LHCN-M2 (cell line): Measurements from ENCODE around the gene PCDHGA10. TPM values are rescaled to one million over a fixed set of nuclear protein-coding genes. Genes with fewer than 3 reads are reported as not detected.
"Not testable (repeated sequence)": the region's sequence is repeated elsewhere in the genome, so short reads cannot be mapped to it uniquely, and the experiment has no call there.

Experiments
- DNase-seq: peaks from one replicate; pipeline ENCODE4 v3.0.0-alpha.2; 2012; ENCODE audit warnings: low read depth
- total RNA-seq: library from RNA; depleted of rRNA; stranded (reverse); fragments of >200 nt; gene quantifications from 2 replicates; pipeline ENCODE4 v1.2.3, GENCODE V29; 2014

The PCDHGA10 gene
- total RNA-seq, 1 experiment from 2014 or later, result 21.4 TPM

DNA sequence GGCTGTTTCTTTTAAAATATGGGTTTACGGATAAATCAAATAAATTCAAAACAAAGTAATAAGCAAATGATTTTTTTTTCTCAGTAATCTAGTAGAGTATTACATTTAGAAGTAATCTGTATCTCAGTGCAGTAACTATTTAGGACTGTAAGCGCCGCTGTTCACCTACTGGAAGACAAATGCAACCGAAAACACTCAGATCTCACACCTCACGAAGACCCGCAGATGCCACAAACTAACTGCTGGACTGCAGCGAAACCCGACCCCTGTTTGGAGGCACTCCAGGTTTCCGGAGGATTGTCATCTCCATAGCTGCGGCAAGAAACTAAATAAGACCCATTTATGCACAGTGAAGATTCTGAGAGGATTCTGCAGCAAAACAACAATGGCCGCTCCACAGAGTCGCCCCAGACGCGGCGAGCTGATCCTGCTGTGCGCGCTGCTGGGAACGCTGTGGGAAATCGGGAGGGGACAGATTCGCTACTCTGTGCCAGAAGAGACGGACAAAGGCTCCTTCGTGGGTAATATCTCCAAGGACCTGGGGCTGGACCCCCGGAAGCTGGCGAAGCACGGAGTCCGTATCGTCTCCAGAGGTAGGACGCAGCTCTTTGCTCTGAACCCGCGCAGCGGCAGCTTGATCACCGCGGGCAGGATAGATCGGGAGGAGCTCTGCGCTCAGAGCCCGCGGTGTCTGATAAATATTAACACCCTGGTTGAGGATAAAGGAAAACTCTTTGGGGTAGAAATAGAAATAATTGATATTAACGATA lies 20.2 kb upstream of the PCDHGA10 start, which contains the start of gene PCDHGA8:
TSS of gene PCDHGA8 (plus strand) at position 205 of the 770 bp plus-strand sequence. CDS start at position 386, 181 bp downstream.
- DNase-seq, result peak; percentile 20

DNA sequence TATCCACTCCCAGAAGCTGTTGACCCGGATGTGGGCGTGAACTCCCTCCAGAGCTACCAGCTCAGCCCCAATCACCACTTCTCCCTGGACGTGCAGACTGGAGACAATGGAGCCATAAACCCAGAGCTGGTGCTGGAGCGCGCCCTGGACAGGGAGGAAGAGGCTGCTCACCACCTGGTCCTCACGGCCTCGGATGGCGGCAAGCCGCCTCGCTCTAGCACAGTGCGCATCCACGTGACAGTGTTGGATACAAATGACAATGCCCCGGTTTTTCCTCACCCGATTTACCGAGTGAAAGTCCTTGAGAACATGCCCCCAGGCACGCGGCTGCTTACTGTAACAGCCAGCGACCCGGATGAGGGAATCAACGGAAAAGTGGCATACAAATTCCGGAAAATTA lies 19.5 kb upstream of the PCDHGA10 start:
- no peak for DNase-seq

DNA sequence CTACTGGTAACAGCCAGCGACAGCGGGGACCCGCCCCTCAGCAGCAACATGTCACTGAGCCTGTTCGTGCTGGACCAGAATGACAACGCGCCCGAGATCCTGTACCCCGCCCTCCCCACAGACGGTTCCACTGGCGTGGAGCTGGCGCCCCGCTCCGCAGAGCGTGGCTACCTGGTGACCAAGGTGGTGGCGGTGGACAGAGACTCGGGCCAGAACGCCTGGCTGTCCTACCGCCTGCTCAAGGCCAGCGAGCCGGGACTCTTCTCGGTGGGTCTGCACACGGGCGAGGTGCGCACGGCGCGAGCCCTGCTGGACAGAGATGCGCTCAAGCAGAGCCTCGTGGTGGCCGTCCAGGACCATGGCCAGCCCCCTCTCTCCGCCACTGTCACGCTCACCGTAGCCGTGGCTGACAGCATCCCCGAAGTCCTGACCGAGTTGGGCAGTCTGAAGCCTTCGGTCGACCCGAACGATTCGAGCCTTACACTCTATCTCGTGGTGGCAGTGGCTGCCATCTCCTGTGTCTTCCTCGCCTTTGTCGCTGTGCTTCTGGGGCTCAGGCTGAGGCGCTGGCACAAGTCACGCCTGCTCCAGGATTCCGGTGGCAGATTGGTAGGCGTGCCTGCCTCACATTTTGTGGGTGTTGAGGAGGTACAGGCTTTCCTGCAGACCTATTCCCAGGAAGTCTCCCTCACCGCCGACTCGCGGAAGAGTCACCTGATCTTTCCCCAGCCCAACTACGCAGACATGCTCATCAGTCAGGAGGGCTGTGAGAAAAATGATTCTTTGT lies 18.2 kb upstream of the PCDHGA10 start:
- not testable (repeated sequence) for DNase-seq

DNA sequence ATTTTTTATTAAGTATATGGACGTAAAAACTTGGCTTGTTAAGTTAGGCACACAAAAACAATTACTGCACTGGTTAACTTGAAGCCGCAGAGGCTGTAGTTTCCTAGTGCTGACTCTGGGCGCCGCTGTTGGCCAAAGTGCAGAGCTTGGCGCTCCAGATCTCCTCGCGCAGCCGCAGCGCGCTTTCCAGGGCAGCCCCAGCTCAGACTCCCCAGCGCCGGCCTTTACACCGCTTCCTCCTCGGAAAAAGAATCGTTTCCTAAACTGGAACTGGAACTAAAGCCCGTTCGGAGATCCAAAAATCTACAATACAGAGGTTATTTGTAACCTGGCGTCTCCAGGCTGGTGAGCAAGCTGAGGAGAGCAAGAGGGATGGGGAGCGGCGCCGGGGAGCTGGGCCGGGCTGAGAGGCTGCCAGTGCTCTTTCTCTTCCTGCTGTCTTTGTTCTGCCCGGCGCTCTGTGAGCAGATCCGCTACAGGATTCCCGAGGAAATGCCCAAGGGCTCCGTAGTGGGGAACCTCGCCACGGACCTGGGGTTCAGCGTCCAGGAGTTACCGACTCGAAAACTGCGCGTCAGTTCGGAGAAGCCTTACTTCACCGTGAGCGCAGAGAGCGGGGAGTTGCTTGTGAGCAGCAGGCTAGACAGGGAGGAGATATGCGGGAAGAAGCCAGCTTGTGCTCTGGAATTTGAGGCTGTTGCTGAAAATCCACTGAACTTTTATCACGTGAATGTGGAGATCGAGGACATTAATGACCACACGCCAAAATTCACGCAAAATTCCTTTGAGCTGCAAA lies 14.8 kb upstream of the PCDHGA10 start, which contains the start of gene PCDHGB5:
TSS of gene PCDHGB5 (plus strand) at position 192 of the 796 bp plus-strand sequence. CDS start at position 373, 181 bp downstream.
- not testable (repeated sequence) for DNase-seq

DNA sequence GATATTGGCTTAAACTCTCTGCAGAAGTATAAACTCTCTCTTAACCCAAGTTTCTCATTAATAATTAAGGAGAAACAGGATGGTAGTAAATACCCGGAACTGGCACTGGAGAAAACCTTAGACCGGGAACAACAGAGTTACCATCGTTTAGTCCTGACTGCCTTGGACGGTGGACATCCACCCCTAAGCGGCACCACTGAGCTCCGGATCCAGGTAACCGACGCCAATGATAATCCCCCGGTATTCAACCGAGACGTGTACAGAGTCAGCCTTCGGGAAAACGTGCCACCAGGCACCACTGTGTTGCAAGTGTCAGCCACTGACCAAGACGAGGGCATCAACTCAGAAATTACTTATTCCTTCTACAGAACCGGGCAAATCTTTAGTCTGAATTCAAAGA lies 14.2 kb upstream of the PCDHGA10 start:
- no peak for DNase-seq

DNA sequence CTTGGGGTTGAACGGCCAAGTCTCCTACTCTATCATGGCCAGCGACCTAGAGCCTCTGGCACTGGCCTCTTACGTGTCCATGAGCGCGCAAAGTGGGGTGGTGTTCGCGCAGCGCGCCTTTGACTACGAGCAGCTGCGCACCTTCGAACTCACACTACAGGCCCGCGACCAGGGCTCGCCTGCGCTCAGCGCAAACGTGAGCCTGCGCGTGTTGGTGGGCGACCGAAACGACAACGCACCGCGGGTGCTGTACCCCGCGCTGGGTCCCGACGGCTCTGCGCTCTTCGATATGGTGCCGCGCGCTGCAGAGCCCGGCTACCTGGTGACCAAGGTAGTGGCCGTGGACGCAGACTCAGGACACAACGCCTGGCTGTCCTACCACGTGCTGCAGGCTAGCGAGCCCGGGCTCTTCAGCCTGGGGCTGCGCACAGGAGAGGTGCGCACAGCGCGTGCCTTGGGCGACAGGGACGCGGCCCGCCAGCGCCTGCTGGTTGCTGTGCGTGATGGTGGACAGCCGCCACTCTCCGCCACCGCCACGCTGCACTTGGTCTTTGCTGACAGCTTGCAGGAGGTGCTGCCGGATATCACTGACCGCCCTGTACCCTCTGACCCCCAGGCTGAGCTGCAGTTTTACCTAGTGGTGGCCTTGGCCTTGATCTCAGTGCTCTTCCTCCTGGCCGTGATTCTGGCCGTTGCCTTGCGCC lies 13.1 kb upstream of the PCDHGA10 start:
- DNase-seq, result no peak

DNA sequence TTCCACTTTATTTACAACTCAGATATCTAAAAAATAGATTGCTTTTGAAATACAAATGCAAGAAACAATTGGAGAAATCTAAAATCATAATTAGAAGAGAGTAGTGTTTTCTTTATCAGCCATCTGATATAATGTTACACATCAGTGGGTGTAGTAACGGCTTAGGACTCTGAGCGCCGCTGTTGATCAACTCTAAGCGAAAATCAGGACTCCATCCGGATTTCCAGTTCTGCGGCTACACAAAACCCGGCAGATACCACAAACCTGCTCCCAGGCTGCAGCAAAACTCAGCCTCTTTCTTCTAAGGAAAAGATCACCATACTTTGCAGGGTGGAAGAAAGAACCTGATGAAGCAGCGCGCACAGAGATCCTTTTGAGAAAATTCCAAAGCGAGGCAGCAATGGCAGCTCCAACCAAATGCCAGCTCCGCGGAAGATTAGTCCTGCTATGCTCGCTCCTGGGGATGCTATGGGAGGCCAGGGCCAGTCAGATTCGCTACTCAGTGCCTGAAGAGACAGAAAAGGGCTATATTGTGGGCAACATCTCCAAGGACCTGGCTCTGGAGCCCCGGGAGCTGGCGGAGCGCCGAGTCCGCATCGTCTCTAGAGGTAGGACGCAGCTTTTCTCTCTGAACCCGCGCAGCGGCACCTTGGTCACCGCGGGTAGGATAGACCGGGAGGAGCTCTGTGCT lies 10.1 kb upstream of the PCDHGA10 start, which contains the start of gene PCDHGA9:
TSS of gene PCDHGA9 (plus strand) at position 226 of the 691 bp plus-strand sequence. CDS start at position 401, 175 bp downstream.
- no peak for DNase-seq

DNA sequence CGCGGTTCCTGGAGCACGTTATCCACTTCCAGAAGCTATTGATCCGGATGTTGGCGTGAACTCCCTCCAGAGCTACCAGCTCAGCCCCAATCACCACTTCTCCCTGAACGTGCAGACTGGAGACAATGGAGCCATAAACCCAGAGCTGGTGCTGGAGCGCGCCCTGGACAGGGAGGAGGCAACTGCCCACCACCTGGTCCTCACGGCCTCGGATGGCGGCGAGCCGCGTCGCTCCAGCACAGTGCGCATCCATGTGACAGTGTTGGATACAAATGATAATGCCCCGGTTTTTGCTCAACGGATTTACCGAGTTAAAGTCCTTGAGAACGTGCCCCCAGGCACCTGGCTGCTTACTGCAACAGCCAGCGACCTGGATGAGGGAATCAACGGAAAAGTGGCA lies 9.4 kb upstream of the PCDHGA10 start:
- DNase-seq, result no peak

DNA sequence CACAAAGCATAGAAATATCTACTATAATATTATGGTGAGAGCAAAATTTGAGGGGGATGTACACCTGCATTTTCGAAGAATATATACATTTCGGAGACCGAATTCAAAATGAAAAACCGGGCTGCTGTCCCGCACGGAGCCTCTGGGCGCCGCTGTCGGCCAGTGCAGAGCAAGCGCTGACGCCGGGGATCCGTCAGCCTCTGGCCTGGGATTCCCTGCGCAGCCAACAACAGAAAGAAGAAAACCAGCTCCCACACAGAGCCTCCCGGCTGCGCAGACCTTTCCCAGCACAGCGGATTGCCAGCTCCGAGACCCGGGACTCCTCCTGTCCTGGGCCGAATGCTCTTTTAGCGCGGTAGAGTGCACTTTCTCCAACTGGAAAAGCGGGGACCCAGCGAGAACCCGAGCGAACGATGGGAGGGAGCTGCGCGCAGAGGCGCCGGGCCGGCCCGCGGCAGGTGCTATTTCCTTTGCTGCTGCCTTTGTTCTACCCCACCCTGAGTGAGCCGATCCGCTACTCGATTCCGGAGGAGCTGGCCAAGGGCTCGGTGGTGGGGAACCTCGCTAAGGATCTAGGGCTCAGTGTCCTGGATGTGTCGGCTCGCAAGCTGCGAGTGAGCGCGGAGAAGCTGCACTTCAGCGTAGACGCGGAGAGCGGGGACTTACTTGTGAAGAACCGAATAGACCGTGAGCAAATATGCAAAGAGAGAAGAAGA lies 4.8 kb upstream of the PCDHGA10 start, which contains the start of gene PCDHGB6:
TSS of gene PCDHGB6 (plus strand) at position 232 of the 716 bp plus-strand sequence. CDS start at position 414, 182 bp downstream.
- DNase-seq, result not testable (repeated sequence)

DNA sequence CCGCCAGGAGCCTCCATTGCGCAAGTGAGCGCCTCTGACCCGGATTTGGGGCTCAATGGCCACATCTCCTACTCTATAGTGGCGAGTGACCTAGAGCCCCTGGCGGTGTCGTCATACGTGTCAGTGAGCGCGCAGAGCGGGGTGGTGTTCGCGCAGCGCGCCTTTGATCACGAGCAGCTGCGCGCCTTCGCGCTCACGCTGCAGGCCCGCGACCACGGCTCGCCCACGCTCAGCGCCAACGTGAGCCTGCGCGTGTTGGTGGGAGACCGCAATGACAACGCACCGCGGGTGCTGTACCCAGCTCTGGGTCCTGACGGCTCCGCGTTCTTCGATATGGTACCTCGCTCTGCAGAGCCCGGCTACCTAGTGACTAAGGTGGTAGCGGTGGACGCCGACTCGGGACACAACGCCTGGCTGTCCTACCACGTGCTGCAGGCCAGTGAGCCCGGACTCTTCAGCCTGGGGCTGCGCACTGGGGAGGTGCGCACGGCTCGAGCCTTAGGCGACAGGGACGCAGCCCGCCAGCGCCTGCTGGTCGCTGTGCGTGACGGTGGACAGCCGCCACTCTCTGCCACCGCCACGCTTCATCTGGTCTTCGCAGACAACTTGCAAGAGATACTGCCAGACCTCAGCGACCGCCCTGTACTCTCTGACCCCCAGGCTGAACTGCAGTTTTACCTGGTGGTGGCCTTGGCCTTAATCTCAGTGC lies 3.0 kb upstream of the PCDHGA10 start:
- no peak for DNase-seq

DNA sequence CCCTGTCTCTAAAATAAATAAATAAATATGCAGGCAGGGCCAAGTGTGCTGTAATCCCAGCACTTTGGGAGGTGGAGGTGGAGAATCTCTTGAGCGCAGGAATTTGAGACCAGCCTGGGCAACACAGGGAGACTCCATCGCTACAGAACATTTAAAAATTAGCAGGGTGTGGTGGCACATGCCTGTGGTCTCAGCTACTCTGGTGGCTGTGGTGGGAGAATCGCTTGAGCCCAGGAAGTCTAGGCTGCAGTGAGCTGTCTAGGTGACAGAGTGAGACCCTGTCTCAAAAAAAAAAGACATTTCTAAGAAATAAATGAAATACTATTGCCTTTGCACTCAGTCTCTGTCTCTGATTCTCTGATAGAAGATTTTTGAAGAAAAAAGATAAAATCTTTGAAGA lies 1.2 kb upstream of the PCDHGA10 start:
- no peak for DNase-seq

DNA sequence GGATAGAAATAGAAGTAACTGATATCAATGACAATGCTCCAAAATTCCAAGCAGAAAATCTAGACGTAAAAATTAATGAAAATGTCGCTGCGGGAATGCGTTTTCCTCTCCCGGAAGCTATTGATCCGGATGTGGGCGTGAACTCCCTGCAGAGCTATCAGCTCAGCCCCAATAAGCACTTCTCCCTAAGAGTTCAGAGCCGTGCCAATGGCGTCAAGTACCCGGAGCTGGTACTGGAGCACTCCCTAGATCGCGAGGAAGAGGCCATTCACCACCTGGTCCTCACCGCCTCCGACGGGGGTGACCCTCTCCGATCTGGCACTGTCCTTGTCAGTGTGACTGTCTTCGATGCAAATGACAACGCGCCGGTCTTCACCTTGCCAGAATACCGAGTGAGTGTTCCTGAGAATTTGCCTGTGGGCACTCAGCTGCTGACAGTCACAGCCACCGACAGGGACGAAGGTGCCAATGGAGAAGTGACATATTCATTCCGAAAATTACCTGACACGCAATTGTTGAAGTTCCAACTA lies 818 bp downstream of the PCDHGA10 start:
- peak; percentile 15 for DNase-seq

DNA sequence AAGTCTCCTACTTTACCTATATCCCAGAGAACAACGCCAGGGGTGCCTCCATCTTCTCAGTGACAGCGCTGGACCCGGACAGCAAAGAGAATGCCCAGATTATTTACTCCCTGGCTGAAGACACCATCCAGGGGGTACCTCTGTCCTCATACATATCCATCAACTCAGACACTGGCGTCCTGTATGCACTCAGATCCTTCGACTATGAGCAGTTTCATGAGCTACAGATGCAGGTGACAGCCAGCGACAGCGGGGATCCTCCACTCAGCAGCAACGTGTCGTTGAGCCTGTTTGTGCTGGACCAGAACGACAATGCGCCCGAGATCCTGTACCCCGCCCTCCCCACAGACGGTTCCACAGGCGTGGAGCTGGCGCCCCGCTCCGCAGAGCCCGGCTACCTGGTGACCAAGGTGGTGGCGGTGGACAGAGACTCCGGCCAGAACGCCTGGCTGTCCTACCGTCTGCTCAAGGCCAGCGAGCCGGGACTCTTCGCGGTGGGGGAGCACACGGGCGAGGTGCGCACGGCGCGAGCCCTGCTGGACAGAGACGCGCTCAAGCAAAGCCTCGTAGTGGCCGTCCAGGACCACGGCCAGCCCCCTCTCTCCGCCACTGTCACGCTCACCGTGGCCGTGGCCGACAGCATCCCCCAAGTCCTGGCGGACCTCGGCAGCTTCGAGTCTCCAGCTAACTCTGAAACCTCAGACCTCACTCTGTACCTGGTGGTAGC lies 1.9 kb downstream of the PCDHGA10 start:
- not testable (repeated sequence) for DNase-seq

DNA sequence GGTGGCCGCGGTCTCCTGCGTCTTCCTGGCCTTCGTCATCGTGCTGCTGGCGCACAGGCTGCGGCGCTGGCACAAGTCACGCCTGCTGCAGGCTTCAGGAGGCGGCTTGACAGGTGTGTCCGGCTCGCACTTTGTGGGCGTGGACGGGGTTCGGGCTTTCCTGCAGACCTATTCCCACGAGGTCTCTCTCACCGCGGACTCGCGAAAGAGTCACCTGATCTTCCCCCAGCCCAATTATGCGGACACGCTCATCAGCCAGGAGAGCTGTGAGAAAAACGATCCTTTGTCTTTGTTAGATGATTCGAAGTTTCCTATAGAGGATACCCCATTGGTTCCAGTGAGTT lies 2.5 kb downstream of the PCDHGA10 start:
- DNase-seq, result not testable (repeated sequence)

DNA sequence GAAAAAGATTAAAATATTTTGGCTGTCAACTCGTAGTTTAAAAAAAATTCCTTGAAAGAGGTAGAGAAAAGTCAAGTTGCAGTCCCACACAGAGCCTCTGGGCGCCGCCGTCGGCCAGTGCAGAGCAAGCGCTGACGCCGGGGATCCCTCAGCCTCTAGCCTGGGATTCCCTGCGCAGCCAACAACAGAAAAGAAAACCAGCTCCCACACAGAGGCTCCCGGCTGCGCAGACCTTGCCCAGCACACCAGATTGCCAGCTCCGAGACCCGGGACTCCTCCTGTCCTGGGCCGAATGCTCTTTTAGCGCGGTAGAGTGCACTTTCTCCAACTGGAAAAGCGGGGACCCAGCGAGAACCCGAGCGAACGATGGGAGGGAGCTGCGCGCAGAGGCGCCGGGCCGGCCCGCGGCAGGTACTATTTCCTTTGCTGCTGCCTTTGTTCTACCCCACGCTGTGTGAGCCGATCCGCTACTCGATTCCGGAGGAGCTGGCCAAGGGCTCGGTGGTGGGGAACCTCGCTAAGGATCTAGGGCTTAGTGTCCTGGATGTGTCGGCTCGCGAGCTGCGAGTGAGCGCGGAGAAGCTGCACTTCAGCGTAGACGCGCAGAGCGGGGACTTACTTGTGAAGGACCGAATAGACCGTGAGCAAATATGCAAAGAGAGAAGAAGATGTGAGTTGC lies 4.8 kb downstream of the PCDHGA10 start, which contains the start of gene PCDHGB7:
TSS of gene PCDHGB7 (plus strand) at position 184 of the 679 bp plus-strand sequence. CDS start at position 367, 183 bp downstream.
- DNase-seq, result peak; percentile 13

DNA sequence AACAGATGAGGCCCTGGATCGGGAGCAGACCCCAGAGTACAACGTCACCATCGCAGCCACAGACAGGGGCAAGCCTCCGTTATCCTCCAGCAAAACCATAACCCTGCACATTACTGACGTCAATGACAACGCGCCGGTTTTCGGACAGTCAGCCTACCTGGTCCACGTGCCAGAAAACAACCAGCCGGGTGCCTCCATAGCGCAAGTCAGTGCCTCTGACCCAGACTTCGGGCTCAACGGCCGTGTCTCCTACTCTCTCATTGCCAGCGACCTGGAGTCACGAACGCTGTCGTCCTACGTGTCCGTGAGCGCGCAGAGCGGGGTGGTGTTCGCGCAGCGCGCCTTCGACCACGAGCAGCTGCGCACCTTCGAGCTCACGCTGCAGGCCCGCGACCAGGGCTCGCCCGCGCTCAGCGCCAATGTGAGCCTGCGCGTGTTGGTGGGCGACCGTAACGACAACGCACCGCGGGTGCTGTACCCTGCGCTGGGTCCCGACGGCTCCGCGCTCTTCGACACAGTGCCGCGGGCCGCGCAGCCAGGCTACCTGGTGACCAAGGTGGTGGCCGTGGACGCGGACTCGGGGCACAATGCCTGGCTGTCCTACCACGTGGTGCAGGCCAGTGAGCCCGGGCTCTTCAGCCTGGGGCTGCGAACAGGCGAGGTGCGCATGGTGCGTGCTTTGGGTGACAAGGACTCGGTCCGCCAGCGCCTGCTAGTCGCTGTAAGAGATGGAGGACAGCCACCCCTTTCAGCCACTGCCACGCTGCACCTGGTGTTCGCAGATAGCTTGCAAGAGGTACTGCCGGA lies 6.5 kb downstream of the PCDHGA10 start:
- no peak for DNase-seq
